Activated CD4-positive, alpha-beta T cell treated with anti-CD3 and anti-CD28 coated beads, Interleukin-2, amount 50 U/mL, for 1 hour (primary cell): ENCODE data around the gene NPIPA1.
"Not testable (repeated sequence)": the region's sequence is repeated elsewhere in the genome, so short reads cannot be mapped to it uniquely, and the experiment has no call there.

Experiments used
- DNase-seq: peaks from one replicate; pipeline ENCODE4 v3.0.0-alpha.2; 2020

Gene NPIPA1

DNA sequence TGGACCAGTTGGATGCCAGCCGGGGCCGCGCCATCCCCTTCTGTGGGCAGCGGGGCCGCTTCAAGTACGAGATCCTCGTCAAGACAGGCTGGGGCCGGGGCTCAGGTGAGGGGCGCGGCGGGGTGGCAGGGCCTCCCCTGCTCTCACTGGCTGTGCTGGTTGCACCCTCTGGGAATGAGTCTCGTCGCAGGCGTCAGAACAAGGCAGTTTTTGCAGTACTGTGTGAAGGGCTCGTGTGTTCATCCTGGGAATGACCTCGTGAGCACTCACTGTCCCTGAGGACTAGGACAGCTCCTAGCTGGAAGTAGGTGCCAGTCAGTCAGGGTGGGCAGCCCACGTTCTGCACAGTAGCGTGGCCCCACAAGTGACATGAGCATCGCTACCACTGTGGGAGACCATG lies 6.3 kb upstream of the NPIPA1 start:
- not testable (repeated sequence) for DNase-seq

DNA sequence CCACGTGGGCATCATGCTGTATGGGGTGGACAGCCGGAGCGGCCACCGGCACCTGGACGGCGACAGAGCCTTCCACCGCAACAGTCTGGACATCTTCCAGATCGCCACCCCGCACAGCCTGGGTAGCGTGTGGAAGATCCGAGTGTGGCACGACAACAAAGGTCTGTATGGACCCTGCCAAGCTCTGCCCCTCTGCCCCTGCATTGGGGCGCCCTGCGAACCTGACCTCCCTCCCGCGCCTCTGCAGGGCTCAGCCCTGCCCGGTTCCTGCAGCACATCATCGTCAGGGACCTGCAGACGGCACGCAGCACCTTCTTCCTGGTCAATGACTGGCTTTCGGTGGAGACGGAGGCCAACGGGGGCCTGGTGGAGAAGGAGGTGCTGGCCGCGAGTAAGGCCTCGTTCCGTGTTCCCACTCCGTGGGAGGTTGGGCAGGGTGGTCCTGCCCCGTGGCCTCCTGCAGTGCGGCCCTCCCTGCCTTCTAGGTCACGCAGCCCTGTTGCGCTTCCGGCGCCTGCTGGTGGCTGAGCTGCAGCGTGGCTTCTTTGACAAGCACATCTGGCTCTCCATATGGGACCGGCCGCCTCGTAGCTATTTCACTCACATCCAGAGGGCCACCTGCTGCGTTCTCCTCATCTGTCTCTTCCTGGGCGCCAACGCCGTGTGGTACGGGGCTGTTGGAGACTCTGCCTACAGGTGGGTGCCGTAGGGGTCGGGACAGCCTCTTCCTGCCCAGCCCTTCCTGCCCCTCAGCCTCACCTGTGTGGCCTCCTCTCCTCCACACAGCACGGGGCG lies 4.5 kb upstream of the NPIPA1 start:
- not testable (repeated sequence) for DNase-seq

DNA sequence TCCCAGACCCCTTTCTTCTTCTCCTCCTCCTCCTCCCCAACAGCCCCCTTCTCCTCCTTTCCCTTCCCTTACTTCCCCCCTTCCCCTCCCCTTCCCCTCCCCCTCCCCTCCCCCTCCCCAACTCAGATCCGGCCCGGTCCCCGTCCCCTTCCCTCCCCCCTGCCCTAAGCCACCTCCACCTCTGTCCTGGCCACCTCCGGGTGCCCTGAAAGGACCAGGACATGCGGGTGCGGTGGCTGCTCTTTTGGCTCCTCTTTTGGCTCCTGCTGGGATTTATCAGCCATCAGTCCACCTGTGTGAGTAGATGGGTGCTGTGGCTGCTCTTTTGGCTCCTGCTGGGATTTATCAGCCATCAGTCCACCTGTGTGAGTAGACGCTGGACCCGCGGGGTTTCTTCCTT lies 751 bp downstream of the NPIPA1 start:
- DNase-seq, result not testable (repeated sequence)

DNA sequence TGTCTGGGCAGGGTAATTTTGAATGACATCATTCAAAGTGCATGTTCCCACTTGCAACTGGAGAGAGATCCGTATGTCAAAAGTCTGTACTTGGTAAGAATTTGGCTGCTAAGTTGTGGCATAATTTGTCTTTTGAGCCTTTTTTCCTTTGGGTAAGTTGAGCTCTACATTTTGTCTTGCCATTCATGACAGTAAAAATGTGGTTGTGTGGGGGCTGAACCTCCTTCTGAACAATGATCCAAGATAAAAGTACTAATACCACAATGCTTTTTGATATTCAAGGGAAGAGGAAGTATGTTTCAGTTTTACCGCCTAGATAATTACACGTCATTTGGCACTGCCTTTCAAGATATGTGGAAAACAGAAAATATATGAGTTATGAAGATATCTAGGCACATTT lies 5.4 kb downstream of the NPIPA1 start:
- not testable (repeated sequence) for DNase-seq

DNA sequence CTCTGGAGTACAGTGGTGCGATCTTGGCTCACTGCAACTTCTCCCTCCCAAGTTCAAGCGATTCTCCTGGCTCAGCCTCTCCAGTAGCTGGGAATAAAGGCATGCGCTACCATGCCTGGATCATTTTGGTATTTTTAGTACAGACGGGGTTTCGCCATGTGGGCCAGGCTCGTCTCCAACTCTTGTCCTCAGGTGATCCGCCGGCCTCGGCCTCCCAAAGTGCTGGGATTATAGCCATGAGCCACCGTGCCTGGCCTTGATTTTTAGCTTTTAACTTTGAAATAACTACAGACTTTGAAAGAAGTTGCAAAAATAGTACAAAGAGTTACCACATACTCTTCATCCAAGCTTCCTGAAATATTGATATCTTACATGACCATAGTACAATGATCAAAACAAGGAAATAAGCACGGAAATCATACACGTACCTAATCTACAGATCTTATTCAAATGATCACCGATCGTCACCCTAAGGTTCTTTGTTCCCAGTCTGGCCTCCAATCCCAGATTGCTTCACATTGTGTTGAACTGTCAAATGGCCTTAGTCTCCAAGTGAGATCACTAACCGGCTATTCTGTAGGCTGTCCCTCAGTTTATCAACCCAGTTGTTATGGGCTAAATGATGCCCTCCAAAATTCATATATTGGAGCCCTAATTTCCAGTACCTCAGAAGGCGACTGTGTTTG lies 18.4 kb downstream of the NPIPA1 start:
- no peak for DNase-seq

DNA sequence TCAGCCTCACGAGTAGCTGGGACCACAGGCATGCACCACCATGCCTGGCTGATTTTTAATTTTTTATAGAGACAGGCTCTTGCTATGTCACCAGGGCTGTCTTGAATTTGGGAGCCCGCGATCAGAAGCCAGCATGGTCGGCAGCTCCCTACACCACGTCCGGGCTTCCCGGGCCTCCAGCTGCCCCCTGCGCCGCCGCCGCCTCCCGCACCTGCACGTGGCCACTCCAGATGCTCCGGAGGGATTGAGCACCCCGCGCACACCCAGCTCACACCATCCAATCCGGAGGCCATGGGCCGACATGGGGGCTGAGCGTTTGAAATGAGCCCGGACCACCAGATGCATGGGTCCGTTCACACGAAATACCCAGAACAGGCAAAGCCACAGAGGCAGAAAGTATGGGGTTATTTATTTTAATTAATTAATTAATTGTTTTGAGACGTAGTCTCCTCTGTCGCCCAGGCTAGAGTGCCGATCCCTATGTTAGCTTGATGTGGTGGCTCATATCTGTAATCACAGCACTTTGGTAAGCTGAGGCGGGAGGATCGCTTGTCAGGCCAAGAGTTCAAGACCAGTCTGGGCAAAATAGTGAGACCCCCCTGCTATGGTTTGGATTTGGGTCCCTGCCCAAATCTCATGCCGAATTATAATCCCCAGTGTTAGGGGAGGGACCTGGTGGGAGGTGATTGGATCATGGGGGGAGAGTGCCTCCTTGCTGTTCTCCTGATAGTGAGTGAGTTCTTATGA lies 20.5 kb downstream of the NPIPA1 start:
- no peak for DNase-seq

- DNase-seq, result no peak
These were observed 21.0 kb downstream of the NPIPA1 start for GRCh38 chr16:14958323-14958600.

GRCh38 chr16:14958970-14959369 lies 21.7 kb downstream of the NPIPA1 start:
- no peak for DNase-seq

- DNase-seq, result no peak
These were observed 24.4 kb downstream of the NPIPA1 start for GRCh38 chr16:14961405-14962186.

GRCh38 chr16:14963281-14964173 lies 26.3 kb downstream of the NPIPA1 start:
- no peak for DNase-seq

GRCh38 chr16:14965328-14965727 lies 28.1 kb downstream of the NPIPA1 start:
- DNase-seq, result no peak

GRCh38 chr16:14969795-14970194 lies 32.6 kb downstream of the NPIPA1 start:
- DNase-seq, result not testable (repeated sequence)

DNA sequence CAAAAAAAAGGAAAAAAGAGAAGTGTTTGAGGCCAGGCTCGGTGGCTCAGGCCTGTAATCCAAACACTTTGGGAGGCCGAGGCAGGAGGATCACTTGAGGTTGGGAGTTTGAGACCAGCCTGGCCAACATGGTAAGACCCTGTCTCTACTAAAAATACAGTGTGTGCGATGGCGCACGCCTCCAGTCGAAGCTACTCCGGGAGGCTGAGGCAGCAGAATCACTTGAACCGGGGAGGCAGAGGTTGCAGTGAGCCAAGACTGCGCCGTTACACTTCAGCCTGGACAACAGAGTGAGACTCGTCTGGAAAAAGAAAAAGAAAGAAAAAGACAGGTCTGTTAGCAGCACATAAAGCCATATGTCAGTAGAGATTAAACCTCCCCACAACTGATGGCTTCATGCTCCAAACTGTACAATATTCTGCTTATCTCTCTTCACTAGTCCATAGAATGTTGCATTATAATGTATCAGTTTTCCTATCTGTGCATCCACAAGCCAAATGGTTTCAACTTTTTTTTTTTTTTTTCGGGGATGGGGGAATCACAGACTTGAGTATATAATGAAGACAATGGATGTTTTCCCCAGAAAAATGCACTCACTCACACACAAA lies 34.5 kb downstream of the NPIPA1 start:
- not testable (repeated sequence) for DNase-seq

GRCh38 chr16:14973785-14974322 lies 36.6 kb downstream of the NPIPA1 start:
- DNase-seq, result not testable (repeated sequence)

- DNase-seq, result not testable (repeated sequence)
These were observed 37.0 kb downstream of the NPIPA1 start for GRCh38 chr16:14974331-14974655.

- peak; percentile 99 for DNase-seq
These were observed 37.6 kb downstream of the NPIPA1 start, which contains the start of gene PDXDC1 for GRCh38 chr16:14974656-14975417. TSS of gene PDXDC1 (plus strand) at chr16:14975026. CDS start at chr16:14975200, 174 bp downstream.

GRCh38 chr16:14975418-14976194 lies 38.4 kb downstream of the NPIPA1 start:
- peak; percentile 63 for DNase-seq

DNA sequence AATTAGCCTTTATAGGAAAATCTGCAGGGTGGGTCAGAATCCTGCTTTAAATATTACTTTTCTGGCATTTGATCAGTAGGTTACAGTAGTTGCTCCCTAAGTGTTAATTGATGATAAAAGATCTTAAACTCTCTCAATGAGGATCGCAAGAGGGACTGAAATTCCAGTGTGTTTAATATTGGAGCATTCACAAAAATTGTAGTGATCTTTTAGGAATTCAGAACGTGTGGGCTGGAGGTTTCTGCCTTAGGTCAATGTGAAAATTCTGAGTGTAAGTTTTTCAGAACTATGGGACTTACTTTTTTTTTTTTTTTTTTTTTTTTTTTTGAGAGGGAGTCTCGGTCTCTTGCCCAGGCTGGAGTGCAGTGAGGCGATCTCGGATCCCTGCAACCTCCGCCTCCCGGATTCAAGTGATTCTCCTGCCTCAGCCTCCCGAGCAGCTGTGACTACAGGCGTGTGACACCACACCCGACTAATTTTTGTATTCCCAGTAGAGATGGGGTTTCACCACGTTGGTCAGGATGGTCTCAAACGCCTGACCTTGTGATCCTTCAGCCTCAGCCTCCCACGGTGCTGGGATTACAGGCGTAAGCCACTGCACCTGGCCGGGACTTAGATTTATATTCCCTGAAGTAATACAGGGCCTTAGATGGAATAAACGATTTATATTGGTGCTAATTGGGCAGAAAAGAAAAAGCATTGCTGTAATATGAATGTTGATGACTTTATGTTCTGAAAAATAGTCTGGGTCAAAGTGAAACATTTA lies 39.9 kb downstream of the NPIPA1 start:
- DNase-seq, result not testable (repeated sequence)

DNA sequence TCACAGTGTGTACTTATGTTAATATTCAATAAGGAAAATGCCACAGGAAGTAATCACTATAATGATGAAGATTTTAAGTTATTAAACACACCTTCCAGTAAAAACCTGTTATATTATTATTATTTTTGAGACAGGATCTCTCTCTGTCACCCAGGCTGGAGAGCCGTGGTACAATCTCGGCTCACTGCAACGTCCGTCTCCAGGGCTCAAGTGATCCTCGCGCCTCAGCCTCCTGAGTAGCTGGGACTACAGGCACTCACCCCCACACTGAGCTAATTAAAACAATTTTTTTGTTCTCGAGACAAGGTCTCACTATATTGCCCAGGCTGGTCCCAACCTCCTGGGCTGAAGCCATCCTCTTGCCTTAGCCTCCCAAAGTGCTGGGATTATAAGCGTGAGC lies 41.0 kb downstream of the NPIPA1 start:
- DNase-seq, result not testable (repeated sequence)
